ENCODE measurements around the gene ELP1.

Gene ELP1

DNA sequence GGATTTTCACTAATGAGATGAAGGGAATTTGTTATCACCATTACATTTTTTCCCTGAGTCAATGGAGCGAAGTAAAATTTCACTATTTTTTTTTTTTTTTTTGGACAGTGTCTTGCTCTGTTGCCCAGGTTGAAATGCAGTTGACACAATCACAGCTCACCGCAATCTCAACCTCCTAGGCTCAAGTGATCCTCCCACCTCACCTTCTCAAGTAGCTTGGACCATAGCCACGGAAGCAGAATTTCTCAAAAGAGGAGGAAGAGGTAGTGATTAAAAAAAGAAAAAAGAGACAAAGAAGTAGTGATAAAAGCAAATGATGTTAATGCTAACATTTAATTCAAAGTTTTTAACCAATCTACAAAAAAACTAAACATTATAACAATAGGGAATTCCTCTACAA lies 29.8 kb downstream of the ELP1 start:
- TF ChIP-seq, protein P1, sequence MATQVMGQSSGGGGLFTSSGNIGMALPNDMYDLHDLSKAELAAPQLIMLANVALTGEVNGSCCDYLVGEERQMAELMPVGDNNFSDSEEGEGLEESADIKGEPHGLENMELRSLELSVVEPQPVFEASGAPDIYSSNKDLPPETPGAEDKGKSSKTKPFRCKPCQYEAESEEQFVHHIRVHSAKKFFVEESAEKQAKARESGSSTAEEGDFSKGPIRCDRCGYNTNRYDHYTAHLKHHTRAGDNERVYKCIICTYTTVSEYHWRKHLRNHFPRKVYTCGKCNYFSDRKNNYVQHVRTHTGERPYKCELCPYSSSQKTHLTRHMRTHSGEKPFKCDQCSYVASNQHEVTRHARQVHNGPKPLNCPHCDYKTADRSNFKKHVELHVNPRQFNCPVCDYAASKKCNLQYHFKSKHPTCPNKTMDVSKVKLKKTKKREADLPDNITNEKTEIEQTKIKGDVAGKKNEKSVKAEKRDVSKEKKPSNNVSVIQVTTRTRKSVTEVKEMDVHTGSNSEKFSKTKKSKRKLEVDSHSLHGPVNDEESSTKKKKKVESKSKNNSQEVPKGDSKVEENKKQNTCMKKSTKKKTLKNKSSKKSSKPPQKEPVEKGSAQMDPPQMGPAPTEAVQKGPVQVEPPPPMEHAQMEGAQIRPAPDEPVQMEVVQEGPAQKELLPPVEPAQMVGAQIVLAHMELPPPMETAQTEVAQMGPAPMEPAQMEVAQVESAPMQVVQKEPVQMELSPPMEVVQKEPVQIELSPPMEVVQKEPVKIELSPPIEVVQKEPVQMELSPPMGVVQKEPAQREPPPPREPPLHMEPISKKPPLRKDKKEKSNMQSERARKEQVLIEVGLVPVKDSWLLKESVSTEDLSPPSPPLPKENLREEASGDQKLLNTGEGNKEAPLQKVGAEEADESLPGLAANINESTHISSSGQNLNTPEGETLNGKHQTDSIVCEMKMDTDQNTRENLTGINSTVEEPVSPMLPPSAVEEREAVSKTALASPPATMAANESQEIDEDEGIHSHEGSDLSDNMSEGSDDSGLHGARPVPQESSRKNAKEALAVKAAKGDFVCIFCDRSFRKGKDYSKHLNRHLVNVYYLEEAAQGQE (IDR thresholded peaks at IDR 0.05; ENCODE audit: insufficient read depth in 1 of 2, low read depth in 2 of 2, low read length in 2 of 2), result no peak
- no peak for TF ChIP-seq FOXP2 (optimal IDR thresholded peaks at IDR 0.05; ENCODE audit: borderline replicate concordance, extremely low read depth, extremely low read length, insufficient read depth)
- TF ChIP-seq SIN3A (IDR thresholded peaks at IDR 0.05; ENCODE audit: borderline replicate concordance, insufficient read depth, low read length), result no peak
- TF ChIP-seq TAF1 (IDR thresholded peaks at IDR 0.05; ENCODE audit: borderline replicate concordance, insufficient read depth, low read length), result no peak
- TF ChIP-seq POLR2AphosphoS5 (IDR thresholded peaks at IDR 0.05; ENCODE audit: low read depth, low read length), result no peak

DNA sequence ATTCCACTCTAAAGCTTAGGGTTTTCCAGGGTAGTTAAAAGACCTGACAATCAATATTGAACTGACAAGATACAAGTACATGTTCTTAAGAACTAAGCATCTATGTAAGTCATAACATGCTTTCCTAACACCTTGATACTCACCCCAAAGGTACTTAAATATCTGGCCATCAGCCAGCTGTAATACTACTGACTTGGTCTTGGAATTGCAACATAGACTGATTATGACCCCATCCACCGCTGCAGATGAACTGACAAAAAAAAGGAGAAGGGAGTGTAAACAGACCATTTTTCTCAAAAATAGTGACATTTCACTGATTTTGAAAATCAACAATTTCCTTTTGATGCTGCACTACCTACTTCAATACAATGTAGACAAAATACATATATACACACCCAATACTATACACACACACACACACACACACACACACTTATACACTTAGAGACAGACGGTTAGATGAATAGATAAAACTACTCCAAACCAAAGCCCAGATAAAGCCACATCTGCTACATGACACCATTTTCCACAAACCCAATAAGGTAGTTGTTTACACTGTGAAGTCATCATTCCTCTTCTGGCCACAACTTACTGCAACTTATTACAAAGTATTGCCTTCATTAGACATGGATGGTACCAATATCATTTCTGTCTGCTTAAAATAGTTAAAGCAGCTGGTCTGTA lies 30.4 kb downstream of the ELP1 start:
- no peak for TF ChIP-seq FOXP2 (optimal IDR thresholded peaks at IDR 0.05; ENCODE audit: borderline replicate concordance, extremely low read depth, extremely low read length, insufficient read depth)
- TF ChIP-seq TAF1 (IDR thresholded peaks at IDR 0.05; ENCODE audit: borderline replicate concordance, insufficient read depth, low read length), result no peak
- TF ChIP-seq, protein P1 (IDR thresholded peaks at IDR 0.05; ENCODE audit: insufficient read depth in 1 of 2, low read depth in 2 of 2, low read length in 2 of 2), result no peak
- no peak for TF ChIP-seq POLR2AphosphoS5 (IDR thresholded peaks at IDR 0.05; ENCODE audit: low read depth, low read length)
- no peak for TF ChIP-seq SIN3A (IDR thresholded peaks at IDR 0.05; ENCODE audit: borderline replicate concordance, insufficient read depth, low read length)

DNA sequence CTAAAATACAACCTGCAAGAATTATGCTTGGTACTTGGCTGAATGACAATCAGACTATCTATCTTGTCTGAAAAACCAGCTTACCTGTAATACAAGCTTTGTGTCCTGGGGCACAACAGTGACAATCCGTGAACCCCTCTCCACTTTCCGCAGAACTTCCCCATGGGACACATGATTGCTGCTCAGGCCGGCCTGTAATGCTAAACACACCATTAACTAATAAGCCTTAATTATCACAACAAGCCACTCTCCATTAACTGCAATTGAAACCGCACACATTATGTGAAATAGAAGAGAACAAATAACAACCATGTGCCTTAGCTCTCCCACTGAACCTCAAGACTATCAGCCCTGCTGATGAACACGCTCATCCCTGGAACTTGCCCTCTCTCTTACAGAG lies 33.7 kb downstream of the ELP1 start:
- TF ChIP-seq, protein P1 (IDR thresholded peaks at IDR 0.05; ENCODE audit: insufficient read depth in 1 of 2, low read depth in 2 of 2, low read length in 2 of 2), result no peak
- TF ChIP-seq SIN3A (IDR thresholded peaks at IDR 0.05; ENCODE audit: borderline replicate concordance, insufficient read depth, low read length), result no peak
- no peak for TF ChIP-seq FOXP2 (optimal IDR thresholded peaks at IDR 0.05; ENCODE audit: borderline replicate concordance, extremely low read depth, extremely low read length, insufficient read depth)
- TF ChIP-seq POLR2AphosphoS5 (IDR thresholded peaks at IDR 0.05; ENCODE audit: low read depth, low read length), result no peak
- TF ChIP-seq TAF1 (IDR thresholded peaks at IDR 0.05; ENCODE audit: borderline replicate concordance, insufficient read depth, low read length), result no peak

DNA sequence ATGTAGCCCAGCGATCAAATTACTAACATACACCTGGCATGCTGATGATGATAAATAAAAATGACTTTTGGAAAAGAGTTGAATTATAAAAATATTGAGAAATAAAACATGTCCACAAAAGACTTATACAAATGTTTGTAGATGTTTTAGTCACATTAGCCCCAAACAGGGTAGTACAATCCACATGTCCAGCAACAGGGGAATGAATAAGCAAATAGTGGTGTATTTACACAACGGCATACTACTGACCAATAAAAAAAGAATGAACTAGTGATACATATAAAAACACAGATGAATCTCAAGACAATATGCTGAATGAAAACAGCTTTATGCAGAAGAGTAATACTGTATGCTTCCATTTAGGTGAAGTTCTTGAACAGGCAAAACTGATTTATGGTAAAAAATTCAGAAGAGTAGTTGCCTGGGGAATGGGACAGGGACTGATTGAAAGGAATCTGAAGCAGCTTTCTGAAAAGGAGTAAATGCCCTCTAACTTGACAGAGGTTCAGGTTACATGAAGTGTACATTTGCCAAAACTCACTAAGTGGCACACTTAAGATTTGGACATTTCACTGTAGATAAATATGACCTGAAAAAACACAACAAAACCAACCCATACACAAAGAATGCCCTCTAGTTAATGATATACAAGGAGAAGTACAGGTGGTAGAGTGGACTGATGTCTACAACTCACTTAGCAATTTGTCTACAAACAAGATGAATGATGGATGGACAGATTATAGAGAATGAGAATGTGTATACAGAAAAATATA lies 36.4 kb downstream of the ELP1 start:
- TF ChIP-seq SIN3A (IDR thresholded peaks at IDR 0.05; ENCODE audit: borderline replicate concordance, insufficient read depth, low read length), result no peak
- TF ChIP-seq, protein P1 (IDR thresholded peaks at IDR 0.05; ENCODE audit: insufficient read depth in 1 of 2, low read depth in 2 of 2, low read length in 2 of 2), result no peak
- no peak for TF ChIP-seq POLR2AphosphoS5 (IDR thresholded peaks at IDR 0.05; ENCODE audit: low read depth, low read length)
- TF ChIP-seq TAF1 (IDR thresholded peaks at IDR 0.05; ENCODE audit: borderline replicate concordance, insufficient read depth, low read length), result no peak
- TF ChIP-seq FOXP2 (optimal IDR thresholded peaks at IDR 0.05; ENCODE audit: borderline replicate concordance, extremely low read depth, extremely low read length, insufficient read depth), result no peak

All from PFSK-1 (cell line).